Activated T-cell treated with anti-CD3 and anti-CD28 coated beads for 4 hours (primary cell): ENCODE results near the gene MUC6.
"Not testable (repeated sequence)": the region's sequence is repeated elsewhere in the genome, so short reads cannot be mapped to it uniquely, and the experiment has no call there.

Experiments
- DNase-seq: peaks from one replicate; pipeline ENCODE4 v3.0.0-alpha.2; 2020

MUC6 gene

GRCh38 chr11:1019321-1019910 is 17.1 kb downstream of the MUC6 start:
- DNase-seq: no peak

GRCh38 chr11:1018091-1018490 is 18.4 kb downstream of the MUC6 start:
- DNase-seq: no peak

- no peak for DNase-seq
Measured at GRCh38 chr11:1017269-1018005, 19.1 kb downstream of the MUC6 start.

- not testable (repeated sequence) for DNase-seq
Measured at GRCh38 chr11:1016610-1017126, 19.9 kb downstream of the MUC6 start.

- no peak for DNase-seq
Measured at GRCh38 chr11:1015826-1016545, 20.5 kb downstream of the MUC6 start.

GRCh38 chr11:1015064-1015463 is 21.5 kb downstream of the MUC6 start:
- no peak for DNase-seq

GRCh38 chr11:1014276-1014675 is 22.2 kb downstream of the MUC6 start:
- no peak for DNase-seq

- no peak for DNase-seq
Measured at GRCh38 chr11:1013631-1013935, 22.9 kb downstream of the MUC6 start.

GRCh38 chr11:1012740-1013630 is 23.5 kb downstream of the MUC6 start:
- DNase-seq: no peak

GRCh38 chr11:1012291-1012690 is 24.2 kb downstream of the MUC6 start:
- no peak for DNase-seq

- DNase-seq: no peak
Measured at GRCh38 chr11:1011320-1011698, 25.2 kb downstream of the MUC6 start.

- no peak for DNase-seq
Measured at GRCh38 chr11:1010551-1011319, 25.8 kb downstream of the MUC6 start.

- DNase-seq: no peak
Measured at GRCh38 chr11:1009991-1010390, 26.5 kb downstream of the MUC6 start.

- no peak for DNase-seq
Measured at GRCh38 chr11:1009371-1009770, 27.1 kb downstream of the MUC6 start.

GRCh38 chr11:1008803-1009145 is 27.7 kb downstream of the MUC6 start:
- DNase-seq: no peak

- no peak for DNase-seq
Measured at GRCh38 chr11:1008001-1008802, 28.3 kb downstream of the MUC6 start.

- DNase-seq: no peak
Measured at GRCh38 chr11:1007279-1007678, 29.2 kb downstream of the MUC6 start.

- DNase-seq: no peak
Measured at GRCh38 chr11:1006762-1007161, 29.8 kb downstream of the MUC6 start.

GRCh38 chr11:1005928-1006327 is 30.6 kb downstream of the MUC6 start:
- no peak for DNase-seq

- no peak for DNase-seq
Measured at GRCh38 chr11:1003159-1003558, 33.4 kb downstream of the MUC6 start.

- DNase-seq: no peak
Measured at GRCh38 chr11:1002406-1002984, 34.0 kb downstream of the MUC6 start.
